ENCODE data around the gene TMC1.
"Not testable (repeated sequence)": the region's sequence is repeated elsewhere in the genome, so short reads cannot be mapped to it uniquely, and the experiment has no call there.

The TMC1 gene

DNA sequence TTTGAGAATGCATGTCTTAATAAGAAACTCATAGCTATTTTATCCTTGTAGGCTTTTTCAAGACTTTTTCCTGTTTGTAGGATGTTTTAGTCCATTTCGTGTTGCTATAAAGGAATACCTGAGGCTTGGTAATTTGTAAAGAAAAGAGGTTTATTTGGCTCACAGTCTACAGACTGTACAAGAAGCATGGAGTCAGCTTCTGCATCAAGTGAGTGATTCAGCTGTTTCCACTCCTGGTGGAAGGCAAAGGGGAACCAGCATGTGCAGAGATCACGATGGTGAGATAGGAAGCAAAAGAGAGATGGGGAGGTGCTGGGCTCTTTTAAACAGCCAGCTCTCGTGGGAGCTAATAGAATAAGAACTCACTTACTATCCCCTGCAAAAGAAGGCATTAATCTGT lies 254.2 kb downstream of the TMC1 start:
- in situ Hi-C loops (cut with HindIII; ENCODE audit: low pct_ligation_motif_present, low pct_unique_long_range_greater_than_20kb, low sequenced_read_pairs) = no loop called here
- no peak for DNase-seq

- no peak for DNase-seq
- in situ Hi-C loops (cut with HindIII; ENCODE audit: low pct_ligation_motif_present, low pct_unique_long_range_greater_than_20kb, low sequenced_read_pairs) = no loop called here
Observed at GRCh38 chr9:72779614-72780013, 258.2 kb downstream of the TMC1 start.

DNA sequence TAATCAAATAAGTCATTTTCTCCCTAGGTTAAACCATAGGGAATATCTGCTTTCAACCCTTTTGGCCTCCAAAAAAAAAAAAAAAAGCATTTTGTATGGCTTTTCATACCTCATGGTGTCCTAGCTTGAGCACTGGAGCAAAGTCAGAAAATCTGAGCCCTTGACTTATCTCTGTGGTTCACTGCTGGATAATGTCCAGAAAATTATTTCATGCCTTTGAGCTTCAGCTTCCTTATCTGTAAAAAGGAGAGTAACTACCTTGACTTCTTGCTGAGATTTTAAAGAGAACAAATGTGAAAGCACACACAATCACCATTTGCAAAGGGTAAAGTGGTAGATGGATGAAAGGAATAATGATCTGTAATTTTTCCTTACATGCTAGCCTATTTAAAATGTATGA lies 265.5 kb downstream of the TMC1 start:
- in situ Hi-C loops (cut with HindIII; ENCODE audit: low pct_ligation_motif_present, low pct_unique_long_range_greater_than_20kb, low sequenced_read_pairs) = no loop called here
- DNase-seq = no peak

- DNase-seq = no peak
- in situ Hi-C loops (cut with HindIII; ENCODE audit: low pct_ligation_motif_present, low pct_unique_long_range_greater_than_20kb, low sequenced_read_pairs) = no loop called here
Observed at GRCh38 chr9:72788966-72789735, 267.7 kb downstream of the TMC1 start.

GRCh38 chr9:72789885-72790284 lies 268.5 kb downstream of the TMC1 start:
- DNase-seq = no peak
- in situ Hi-C loops (cut with HindIII; ENCODE audit: low pct_ligation_motif_present, low pct_unique_long_range_greater_than_20kb, low sequenced_read_pairs) = no loop called here

- no peak for DNase-seq
- in situ Hi-C loops (cut with HindIII; ENCODE audit: low pct_ligation_motif_present, low pct_unique_long_range_greater_than_20kb, low sequenced_read_pairs) = no loop called here
Observed at GRCh38 chr9:72790989-72791388, 269.6 kb downstream of the TMC1 start.

DNA sequence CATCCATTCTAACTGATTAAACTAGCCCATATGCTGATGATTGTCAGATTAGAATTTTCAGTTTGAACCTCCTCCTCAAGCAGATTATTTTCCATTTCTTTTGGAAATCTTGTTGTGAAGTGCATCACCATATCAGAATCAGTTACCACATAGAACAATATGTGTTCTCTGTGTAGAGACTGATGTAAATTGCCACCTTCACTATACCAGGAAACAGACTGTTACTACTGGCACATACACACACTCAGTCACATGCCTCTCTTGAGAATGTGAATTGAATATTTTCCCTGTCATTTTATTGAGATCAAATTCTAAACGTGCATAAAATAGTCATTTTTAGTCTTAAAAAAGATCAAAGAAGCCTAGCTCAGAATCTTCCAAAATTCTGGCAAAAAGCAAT lies 270.0 kb downstream of the TMC1 start:
- in situ Hi-C loops (cut with HindIII; ENCODE audit: low pct_ligation_motif_present, low pct_unique_long_range_greater_than_20kb, low sequenced_read_pairs) = no loop called here
- DNase-seq = no peak

GRCh38 chr9:72794946-72795345 lies 273.5 kb downstream of the TMC1 start:
- no peak for DNase-seq
- in situ Hi-C loops (cut with HindIII; ENCODE audit: low pct_ligation_motif_present, low pct_unique_long_range_greater_than_20kb, low sequenced_read_pairs) = no loop called here

DNA sequence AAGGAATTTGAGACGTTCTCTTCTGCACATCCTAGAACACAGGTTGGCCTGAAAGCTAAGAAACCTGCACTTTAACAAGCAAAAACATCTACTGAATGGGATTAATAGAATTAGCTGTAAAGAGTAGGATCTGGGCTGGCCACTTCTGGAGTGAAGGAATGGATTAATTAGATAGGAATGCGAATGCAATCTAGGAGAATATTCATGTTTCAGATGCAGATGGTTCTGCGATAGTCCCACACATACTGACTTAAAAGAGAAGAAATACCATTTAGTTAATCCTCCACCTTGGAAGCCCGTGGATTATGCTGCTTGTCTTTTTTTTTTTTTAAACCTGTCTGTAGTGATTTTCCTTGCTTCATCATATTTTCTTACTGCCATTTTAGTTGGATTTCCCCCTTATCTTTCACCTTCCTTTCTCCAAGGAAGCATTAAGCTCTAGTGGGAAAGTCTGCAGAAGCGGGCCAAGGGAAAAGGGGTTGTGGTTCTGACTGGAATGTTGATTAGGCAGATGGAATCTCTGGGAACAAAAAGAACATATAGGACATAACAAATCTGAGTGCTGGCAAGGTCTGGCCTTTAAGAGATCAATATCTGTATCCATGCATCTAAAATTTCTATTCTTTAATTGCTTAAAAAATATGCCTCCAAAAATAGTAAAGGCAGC lies 279.1 kb downstream of the TMC1 start:
- in situ Hi-C loops (cut with HindIII; ENCODE audit: low pct_ligation_motif_present, low pct_unique_long_range_greater_than_20kb, low sequenced_read_pairs) = no loop called here

GRCh38 chr9:72805238-72805637 lies 283.8 kb downstream of the TMC1 start:
- DNase-seq = no peak
- in situ Hi-C loops (cut with HindIII; ENCODE audit: low pct_ligation_motif_present, low pct_unique_long_range_greater_than_20kb, low sequenced_read_pairs) = no loop called here

More for the DNA sequence above, 279.1 kb downstream of the TMC1 start:
- DNase-seq = no peak

GRCh38 chr9:72806313-72806809 lies 285.0 kb downstream of the TMC1 start:
- DNase-seq; in situ Hi-C loops (cut with HindIII; ENCODE audit: low pct_ligation_motif_present, low pct_unique_long_range_greater_than_20kb, low sequenced_read_pairs): not testable (repeated sequence)

DNA sequence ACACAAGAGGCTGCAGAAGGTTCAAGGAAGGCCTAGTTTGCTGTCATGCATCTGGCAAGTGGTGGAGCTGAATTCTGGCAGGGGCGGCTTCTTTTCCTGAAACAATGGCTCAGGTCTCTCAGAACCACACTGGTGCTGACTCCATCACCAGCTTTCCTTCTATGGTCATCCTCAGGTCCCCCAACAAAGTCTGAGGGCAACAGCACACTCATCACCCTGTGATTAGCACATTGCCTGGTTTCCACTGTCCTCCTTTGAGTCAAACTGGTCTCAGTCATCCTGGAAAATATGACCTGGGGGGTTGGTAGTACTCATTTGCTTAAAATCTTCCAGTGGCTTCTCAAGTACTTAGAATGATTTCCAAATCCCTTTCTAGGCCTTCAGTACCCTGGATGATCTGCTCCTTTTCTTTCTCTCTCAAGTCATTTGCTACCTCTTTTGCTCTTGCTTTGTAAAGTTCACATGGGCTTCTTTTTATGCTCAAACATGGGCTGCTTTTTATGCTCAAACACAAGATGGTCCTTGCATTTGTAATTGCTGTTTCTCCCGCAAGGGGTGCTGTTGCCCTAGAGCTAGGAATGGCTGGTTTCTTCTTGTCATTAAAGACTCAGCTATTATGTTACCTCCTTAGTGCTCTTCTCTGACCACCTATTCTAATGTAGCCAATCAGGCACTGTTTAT lies 286.5 kb downstream of the TMC1 start:
- DNase-seq = no peak
- in situ Hi-C loops (cut with HindIII; ENCODE audit: low pct_ligation_motif_present, low pct_unique_long_range_greater_than_20kb, low sequenced_read_pairs) = no loop called here

DNA sequence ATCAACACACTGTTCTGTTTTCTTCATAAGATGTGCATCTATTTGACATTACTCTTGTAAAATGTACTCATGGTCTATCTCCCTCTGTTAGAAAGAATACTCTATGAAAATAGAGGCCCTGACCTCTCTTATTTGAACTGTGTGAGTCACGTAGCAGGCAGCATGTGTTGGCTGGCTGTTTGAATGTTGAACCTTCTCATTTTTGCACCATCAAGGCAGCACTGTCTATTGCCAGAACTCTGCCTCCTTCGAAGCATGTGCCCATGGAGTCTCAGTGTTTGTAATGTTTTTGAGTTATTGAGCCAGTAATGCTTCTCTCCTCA lies 287.0 kb downstream of the TMC1 start:
- in situ Hi-C loops (cut with HindIII; ENCODE audit: low pct_ligation_motif_present, low pct_unique_long_range_greater_than_20kb, low sequenced_read_pairs) = no loop called here
- no peak for DNase-seq

DNA sequence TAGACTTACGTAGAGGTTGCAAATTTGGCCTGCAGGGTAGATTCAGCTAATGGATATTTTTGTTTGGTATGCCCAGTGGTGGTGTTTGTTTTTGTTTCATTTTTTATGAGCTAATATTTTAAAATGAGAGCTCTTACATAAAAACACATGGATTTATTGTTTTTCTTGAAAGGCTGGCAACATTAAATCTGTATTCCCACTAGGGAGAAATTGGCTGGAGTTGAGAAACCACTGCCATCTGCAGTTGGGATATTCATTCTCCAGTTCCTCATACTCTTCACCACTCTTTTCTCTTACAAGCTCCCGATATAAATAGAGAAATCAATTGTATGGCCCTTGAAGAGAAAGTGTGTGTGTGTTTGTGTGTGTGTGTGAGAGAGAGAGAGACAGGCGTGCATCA lies 288.2 kb downstream of the TMC1 start:
- no peak for DNase-seq
- in situ Hi-C loops (cut with HindIII; ENCODE audit: low pct_ligation_motif_present, low pct_unique_long_range_greater_than_20kb, low sequenced_read_pairs) = no loop called here

DNA sequence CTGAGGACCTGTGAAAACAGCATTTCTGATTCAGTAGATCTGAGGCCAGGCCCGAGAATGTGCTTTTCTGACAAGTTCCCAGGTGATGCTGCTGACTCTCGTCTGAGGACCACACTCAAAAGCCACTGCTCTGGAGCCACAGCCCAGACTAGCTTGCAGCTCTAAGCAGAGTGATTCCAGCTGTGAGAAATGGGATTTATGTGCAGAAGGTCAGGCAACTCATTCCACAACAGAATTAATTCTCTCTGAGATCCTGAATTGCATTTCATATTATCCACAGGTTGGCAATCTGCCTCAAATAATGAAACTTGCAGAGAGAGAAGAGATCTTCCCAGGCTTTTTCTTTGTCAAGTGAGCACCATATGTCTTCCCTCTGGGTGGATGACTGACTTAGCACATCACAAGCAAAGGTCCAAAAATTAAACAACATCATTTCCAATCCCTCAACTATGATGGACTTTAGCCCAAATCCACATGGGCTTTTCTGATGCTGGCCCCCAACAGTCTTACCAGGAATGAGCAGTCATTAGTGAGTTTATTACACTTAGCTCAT lies 291.2 kb downstream of the TMC1 start:
- in situ Hi-C loops (cut with HindIII; ENCODE audit: low pct_ligation_motif_present, low pct_unique_long_range_greater_than_20kb, low sequenced_read_pairs) = no loop called here
- DNase-seq = no peak

DNA sequence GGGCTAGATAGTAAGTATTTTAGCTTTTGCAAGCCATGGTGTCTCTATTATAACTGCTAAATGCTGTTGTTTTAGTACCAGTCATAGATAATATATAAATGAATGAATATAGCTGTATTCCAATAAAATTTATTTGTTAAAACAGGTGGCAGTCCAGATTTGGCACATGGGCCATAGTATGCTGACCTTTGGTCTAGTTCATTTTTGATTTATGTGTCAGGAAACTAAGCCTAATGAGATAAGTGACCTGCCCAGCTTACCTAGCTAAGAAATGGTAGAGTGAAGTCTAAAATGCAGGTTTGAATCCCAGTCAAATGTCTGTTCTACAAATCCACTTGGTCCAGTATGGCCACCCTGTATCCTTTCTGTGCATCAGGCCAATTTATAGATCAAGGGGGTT lies 292.1 kb downstream of the TMC1 start:
- in situ Hi-C loops (cut with HindIII; ENCODE audit: low pct_ligation_motif_present, low pct_unique_long_range_greater_than_20kb, low sequenced_read_pairs) = no loop called here
- DNase-seq = no peak

GRCh38 chr9:72814083-72814597 lies 292.7 kb downstream of the TMC1 start:
- no peak for DNase-seq
- in situ Hi-C loops (cut with HindIII; ENCODE audit: low pct_ligation_motif_present, low pct_unique_long_range_greater_than_20kb, low sequenced_read_pairs) = no loop called here

DNA sequence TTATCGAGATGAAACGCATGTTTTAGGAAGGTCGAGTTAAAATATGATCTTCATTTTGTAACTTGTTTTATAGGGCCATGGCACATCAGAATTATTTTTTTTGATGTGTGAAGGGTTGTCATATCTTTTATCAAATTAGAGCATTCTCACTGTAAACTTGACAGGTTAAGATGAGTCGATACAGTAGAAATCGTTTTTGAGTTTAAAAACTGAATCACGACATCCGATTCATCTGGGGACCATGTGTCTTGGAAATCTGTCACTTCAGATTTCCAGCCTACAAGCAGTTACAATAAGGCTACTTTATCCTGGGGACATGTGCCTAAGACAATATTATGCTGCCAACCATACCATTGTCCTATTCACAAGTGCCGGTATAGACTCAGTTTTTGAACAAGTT lies 295.3 kb downstream of the TMC1 start:
- in situ Hi-C loops (cut with HindIII; ENCODE audit: low pct_ligation_motif_present, low pct_unique_long_range_greater_than_20kb, low sequenced_read_pairs) = no loop called here

GRCh38 chr9:72817413-72817812 lies 296.0 kb downstream of the TMC1 start:
- DNase-seq = no peak
- in situ Hi-C loops (cut with HindIII; ENCODE audit: low pct_ligation_motif_present, low pct_unique_long_range_greater_than_20kb, low sequenced_read_pairs) = no loop called here

More for the DNA sequence above, 295.3 kb downstream of the TMC1 start:
- DNase-seq = no peak

Measured in ACHN (cell line).